Left hindlimb (tissue), 1 donor: ENCODE results near the gene MALL.
"Not testable (repeated sequence)": the region's sequence is repeated elsewhere in the genome, so short reads cannot be mapped to it uniquely, and the experiment has no call there.

ENCODE experiments used
- DNase-seq: peaks from one replicate; pipeline ENCODE4 v3.0.0-alpha.2; 2018

MALL gene

DNA sequence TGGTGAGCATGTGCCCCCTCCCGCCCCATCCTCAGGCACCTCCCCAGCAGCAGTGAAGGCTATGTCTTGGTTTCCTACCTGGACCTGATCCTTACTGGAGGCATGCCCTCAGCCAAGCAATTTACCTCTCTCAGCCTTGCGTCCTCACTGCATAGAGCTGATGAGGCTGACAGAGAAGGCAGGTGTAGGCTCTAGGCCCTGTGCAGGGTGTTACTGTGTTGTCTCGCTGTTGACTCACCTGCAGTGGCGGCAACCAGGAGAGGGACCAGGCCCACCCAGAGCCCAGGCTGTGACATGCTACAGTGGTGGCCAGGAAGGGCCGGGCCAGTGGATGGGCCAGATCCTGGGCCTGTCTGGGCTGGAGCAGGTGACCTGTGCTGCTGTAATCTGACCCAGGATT is 65.9 kb downstream of the MALL start:
- DNase-seq = not testable (repeated sequence)

DNA sequence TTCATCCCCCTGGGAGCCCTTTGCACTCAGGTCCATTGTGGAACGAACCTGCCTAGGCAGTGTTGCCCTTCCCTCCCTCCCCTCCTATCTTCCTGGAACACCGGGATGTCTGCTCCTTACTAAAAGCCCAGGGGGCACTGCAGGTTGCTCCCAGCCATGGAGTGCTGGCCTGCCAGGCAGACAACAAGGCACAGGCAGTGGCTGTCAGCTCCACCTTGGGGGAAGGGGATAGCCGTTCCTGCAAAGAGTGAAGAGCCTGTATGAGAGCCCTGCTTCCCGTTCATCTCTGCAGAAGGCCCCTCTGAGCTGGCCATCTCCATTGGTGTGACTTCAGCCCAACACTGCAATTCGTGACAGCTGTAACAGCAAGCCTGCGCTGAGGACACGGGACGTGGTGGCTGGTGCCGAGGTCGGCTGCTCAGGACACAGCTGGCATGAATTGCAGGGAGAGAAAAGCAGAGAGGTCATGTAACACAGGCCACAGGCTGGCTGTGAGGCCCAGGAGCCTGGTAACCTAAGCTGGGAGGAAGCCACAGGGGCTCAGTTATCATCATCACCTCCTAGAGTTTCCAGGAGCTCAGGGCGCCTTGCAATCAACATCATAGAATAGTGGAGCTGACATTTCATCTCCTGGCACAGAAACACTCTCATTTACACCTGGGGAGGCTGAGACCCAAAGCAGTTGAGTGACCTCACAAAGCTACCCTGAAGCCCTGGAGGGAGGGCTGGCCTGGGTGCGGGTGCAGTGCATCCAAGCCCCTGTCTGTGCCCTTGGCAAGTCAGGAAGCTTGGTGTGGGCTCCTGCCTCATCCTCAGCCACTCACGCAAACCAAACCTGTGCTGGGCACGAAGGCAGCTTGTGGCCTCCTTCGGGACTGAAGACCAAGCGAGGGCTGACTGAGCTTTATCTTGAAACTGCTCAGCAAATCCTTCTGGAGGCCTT is 67.1 kb downstream of the MALL start:
- peak; percentile 16 for DNase-seq

DNA sequence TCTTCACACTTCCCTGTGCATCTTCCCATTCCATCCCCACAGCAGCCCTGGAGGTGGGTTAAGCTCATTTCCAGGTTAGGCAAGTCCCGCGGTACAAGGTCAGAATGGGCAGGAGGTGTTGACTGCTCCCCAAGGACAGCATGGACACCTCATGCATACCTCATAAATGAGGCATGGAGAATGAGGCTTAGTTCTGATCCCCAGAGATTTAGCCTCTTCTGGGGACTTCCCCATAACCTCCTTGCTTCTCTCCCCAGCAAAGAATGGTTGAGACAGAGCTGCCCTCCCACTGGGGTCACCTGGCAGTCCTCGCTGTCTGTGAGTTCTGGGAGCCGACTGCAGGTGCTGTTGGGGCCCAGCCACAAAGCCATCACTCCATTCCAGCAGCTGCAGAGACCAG is 68.4 kb downstream of the MALL start:
- DNase-seq = not testable (repeated sequence)

DNA sequence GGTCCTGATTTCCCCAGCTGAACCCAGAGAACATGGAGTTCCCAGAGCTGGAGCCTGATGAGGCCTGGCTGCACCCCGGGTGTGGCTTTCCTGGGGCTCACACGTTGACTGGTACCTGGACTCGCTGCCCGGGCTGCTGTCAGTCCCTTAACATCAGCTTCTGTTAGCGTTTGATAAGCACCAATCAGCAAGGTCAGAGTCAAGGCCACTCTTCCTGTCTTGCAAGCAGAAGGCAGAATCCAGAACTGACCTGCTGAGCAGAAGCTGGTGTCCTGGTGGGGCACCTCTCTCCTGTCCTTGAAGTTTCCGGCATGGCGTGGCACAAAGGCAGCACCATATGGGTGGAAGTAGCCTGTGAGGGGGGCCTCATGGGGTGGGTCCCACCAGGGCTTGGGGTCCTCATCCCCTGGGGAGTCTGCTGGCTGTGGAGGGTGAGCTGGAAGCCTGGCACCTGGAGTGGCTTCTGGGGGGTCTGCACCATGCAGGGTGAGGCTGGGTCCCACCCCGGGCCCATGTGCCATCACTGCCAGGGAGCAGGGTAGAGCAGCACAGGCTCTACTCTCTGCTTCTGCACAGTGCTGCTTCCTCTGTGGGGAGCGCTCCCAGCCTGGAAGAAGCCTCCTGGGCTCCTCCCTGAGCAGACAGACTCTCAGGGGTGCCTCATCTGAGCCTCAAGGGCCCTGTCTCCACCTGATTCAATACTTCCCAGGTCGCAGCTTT is 73.5 kb downstream of the MALL start:
- DNase-seq = not testable (repeated sequence)

DNA sequence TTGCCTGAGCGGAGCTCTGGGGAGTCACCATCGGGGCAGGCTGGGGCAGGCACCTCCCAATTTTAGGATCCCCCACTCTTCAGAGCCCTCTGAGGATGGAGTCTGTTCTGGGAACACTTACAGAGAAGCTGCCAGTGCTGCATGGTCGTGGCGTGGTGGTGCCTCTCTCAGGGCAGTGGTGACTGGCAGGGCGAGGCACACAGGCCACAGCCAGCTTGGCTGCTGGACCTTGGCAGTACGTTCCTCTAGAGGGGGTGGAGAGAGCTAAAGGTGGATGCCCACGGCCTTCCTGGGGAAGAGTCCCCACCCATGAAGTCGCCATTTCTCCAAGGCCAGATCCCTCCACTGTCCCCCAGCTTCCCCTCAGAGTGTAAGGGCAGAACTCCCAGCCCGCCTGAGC is 78.3 kb downstream of the MALL start:
- peak; percentile 10 for DNase-seq

DNA sequence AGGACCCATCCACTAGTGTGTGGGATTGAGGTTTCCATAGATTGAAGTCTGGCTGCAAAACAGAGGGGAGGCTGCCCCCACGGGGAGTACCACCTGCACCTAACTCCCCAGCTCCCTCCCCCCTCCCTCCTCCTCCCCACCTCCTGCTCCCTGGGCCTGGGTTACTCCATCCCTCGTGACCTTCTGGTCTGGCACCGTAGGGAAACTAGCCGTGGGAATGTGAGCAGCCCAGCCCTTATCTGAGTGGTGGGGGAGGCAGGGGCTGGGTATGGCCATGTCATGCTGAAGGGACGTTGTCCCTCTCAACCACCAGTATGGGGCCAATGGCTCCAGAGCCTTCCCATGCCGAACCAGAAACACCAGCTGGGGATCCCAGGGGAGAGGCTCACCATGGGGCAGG is 80.2 kb downstream of the MALL start:
- not testable (repeated sequence) for DNase-seq

DNA sequence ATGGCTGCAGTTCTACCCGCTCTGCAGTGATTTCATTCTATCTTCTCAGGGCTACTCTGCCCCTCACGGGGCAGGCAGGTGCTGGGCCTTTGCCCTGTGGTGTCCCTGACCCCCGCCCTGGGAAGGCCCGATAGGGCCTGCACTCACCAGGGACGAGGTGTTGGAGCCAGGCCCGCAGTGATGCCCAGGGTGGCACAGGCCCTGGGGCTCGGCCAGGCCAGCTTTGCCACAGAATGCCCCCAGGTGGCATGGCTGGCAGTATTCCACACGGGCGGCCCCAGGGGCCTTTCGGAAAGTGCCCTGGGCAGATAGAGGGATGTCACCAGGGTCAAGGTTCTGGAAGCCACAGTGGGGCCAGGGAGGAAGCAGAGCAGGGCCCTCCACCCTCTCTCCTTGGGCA is 80.7 kb downstream of the MALL start:
- not testable (repeated sequence) for DNase-seq
